Lower lobe of right lung (tissue), 2 donors: ENCODE measurements around the gene CNOT9. TPM values are rescaled to one million over a fixed set of nuclear protein-coding genes. Genes with fewer than 3 reads are reported as not detected.

Experiments
- ATAC-seq, 2 donors: fragments of 200-7000 bp; cut with Tn5 transposase; one replicate each; pipeline ENCODE4 v1.9.1; 2020 to 2022; ENCODE audit warnings: mild to moderate bottlenecking in 2 of 2, moderate library complexity in 2 of 2
- DNase-seq: peaks from one replicate; pipeline ENCODE4 v3.0.0-alpha.2; 2020
- H3K27ac ChIP-seq: fragments of 200-600 bp; one replicate; pipeline ENCODE4 v1.8.0; 2022
- H3K27me3 ChIP-seq: fragments of 200-600 bp; one replicate; pipeline ENCODE4 v1.8.0; 2022; ENCODE audit warnings: low read depth
- H3K36me3 ChIP-seq: fragments of 200-600 bp; one replicate; pipeline ENCODE4 v1.8.0; 2022; ENCODE audit warnings: mild to moderate bottlenecking
- H3K4me1 ChIP-seq: fragments of 200-600 bp; one replicate; pipeline ENCODE4 v1.8.0; 2022
- H3K4me3 ChIP-seq: fragments of 200-600 bp; one replicate; pipeline ENCODE4 v1.8.0; 2022; ENCODE audit warnings: mild to moderate bottlenecking
- H3K9me3 ChIP-seq: fragments of 200-600 bp; one replicate; pipeline ENCODE4 v1.8.0; 2022
- intact Hi-C: fragments of 100-400 bp; cut with DNase I; formaldehyde crosslinking; loops from one replicate; pipeline ENCODE4 v1.11.0; 2022
- total RNA-seq: library from RNA; stranded (reverse); fragmentation: NEBNext Ultra II Directional; extraction: Animal tissue kit (Norgen Biotek cat#: 25700); gene quantifications from one replicate; pipeline ENCODE4 v1.2.1, GENCODE V29; 2021
- TF ChIP-seq, protein P1 (sequence below): fragments of 200-600 bp; IDR thresholded peaks from one replicate; pipeline ENCODE4 v1.8.0; 2022; ENCODE audit warnings: antibody characterized with exemption, mild to moderate bottlenecking
- donor health status: DM: no; HTN: yes; CAD: no; lungs with severe emphysema.

The CNOT9 gene
- total RNA-seq, 1 donor from 2014 or later, result 31.5 TPM

GRCh38 chr2:218555527-218555926, 13.1 kb upstream of the CNOT9 start:
- H3K9me3 ChIP-seq, result no peaks in the 10 kb centered on the region
- no peaks in the 10 kb centered on the region for H3K4me1 ChIP-seq
- no peak overlapping the region for H3K4me3 ChIP-seq
- no peak for DNase-seq
- TF ChIP-seq, protein P1, sequence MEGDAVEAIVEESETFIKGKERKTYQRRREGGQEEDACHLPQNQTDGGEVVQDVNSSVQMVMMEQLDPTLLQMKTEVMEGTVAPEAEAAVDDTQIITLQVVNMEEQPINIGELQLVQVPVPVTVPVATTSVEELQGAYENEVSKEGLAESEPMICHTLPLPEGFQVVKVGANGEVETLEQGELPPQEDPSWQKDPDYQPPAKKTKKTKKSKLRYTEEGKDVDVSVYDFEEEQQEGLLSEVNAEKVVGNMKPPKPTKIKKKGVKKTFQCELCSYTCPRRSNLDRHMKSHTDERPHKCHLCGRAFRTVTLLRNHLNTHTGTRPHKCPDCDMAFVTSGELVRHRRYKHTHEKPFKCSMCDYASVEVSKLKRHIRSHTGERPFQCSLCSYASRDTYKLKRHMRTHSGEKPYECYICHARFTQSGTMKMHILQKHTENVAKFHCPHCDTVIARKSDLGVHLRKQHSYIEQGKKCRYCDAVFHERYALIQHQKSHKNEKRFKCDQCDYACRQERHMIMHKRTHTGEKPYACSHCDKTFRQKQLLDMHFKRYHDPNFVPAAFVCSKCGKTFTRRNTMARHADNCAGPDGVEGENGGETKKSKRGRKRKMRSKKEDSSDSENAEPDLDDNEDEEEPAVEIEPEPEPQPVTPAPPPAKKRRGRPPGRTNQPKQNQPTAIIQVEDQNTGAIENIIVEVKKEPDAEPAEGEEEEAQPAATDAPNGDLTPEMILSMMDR, result no peak
- intact Hi-C loops, result no loop called here
- H3K27me3 ChIP-seq, result no peaks in the 10 kb centered on the region
- H3K27ac ChIP-seq, result no peak overlapping the region
- no peak for ATAC-seq
- H3K36me3 ChIP-seq, result peaks cover 83% of the 10 kb centered on the region

DNA sequence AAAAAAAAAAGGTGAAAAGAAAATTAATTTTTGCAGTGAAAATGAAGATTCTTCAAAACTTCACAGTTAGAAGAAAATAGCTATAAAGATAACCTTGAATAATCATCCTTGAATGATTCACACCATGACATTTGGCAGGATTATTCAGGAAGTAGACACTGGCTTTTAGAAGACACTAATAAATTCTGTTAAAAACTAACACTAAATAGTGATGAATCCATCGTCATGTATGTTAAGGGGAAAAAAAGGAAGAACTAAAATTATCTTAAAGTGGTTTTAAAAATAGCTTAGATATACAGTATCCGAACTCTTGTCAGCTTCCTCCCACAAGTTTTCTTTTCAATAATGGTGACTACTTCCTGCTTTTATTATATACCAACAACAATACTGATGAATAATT, 10.7 kb upstream of the CNOT9 start:
- no peak overlapping the region for H3K4me3 ChIP-seq
- TF ChIP-seq, protein P1, result no peak
- no peak overlapping the region for H3K27ac ChIP-seq
- no peaks in the 10 kb centered on the region for H3K27me3 ChIP-seq
- ATAC-seq, result no peak
- peaks cover 78% of the 10 kb centered on the region for H3K36me3 ChIP-seq
- intact Hi-C loops, result no loop called here
- H3K4me1 ChIP-seq, result no peaks in the 10 kb centered on the region
- H3K9me3 ChIP-seq, result no peaks in the 10 kb centered on the region
- no peak for DNase-seq

DNA sequence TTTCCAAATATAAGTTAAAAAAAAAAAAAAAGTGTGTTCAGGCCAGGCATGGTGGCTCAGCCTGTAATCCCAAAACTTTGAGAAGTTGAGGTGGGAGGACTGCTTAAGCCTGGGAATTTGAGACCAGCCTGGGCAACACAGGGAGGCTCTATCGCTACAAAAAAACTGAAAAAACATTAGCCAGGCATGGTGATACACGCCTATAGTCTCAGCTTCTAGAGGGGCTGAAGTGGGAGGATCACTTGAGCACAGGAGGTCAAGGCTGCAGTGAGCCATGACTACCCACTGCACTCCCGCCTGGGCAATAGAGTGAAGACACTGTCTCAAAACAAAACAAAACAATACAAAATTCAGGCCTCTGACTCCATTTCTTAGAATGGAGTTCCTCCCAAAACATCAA, 9.7 kb upstream of the CNOT9 start:
- H3K27me3 ChIP-seq, result no peaks in the 10 kb centered on the region
- H3K4me1 ChIP-seq, result no peaks in the 10 kb centered on the region
- no peak overlapping the region for H3K27ac ChIP-seq
- H3K4me3 ChIP-seq, result no peak overlapping the region
- no peaks in the 10 kb centered on the region for H3K9me3 ChIP-seq
- peaks cover 68% of the 10 kb centered on the region for H3K36me3 ChIP-seq
- TF ChIP-seq, protein P1, result no peak
- DNase-seq (no peak), ATAC-seq (no peak)
- intact Hi-C loops, result no loop called here

DNA sequence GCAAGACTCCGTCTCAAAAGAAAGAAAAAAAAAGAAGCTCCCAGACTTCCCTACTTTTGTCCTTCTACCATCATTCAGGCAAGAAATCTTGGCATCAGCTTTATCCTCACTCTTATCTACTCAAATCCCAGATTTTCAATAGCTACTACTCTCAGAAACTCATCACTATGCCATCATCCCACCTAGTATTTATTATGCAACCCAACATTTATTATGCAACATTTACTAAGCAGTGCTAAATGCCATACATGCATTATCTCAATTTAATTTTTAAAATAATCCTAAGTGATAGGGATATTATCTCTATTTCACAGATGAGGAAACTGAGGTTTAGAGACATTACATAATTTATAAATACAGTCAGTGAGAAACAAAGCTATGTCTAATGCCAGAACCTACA, 4.6 kb upstream of the CNOT9 start:
- peaks cover 34% of the 10 kb centered on the region for H3K36me3 ChIP-seq
- ATAC-seq (no peak), DNase-seq (no peak)
- intact Hi-C loops, result no loop called here
- no peaks in the 10 kb centered on the region for H3K27me3 ChIP-seq
- peaks cover 17% of the 10 kb centered on the region for H3K4me1 ChIP-seq
- TF ChIP-seq, protein P1, result no peak
- no peak overlapping the region for H3K27ac ChIP-seq
- H3K4me3 ChIP-seq, result no peak overlapping the region
- no peaks in the 10 kb centered on the region for H3K9me3 ChIP-seq

- H3K4me3 ChIP-seq, result no peak overlapping the region
- no peaks in the 10 kb centered on the region for H3K27me3 ChIP-seq
- TF ChIP-seq, protein P1, result no peak
- DNase-seq, result no peak
- intact Hi-C loops, result no loop called here
- no peak overlapping the region for H3K27ac ChIP-seq
- peaks cover 12% of the 10 kb centered on the region for H3K36me3 ChIP-seq
- no peaks in the 10 kb centered on the region for H3K9me3 ChIP-seq
- H3K4me1 ChIP-seq, result peaks cover 38% of the 10 kb centered on the region
- ATAC-seq, result no peak
These were observed 2.3 kb upstream of the CNOT9 start for GRCh38 chr2:218566296-218566695.

- Histone ChIP-seq H3K36me3 (peaks cover 9% of the 10 kb centered on the region), H3K4me3 (peak overlapping the region; percentile 94), H3K9me3 (no peaks in the 10 kb centered on the region), H3K27me3 (no peaks in the 10 kb centered on the region), H3K4me1 (peaks cover 40% of the 10 kb centered on the region), H3K27ac (peak overlapping the region; percentile 90)
- intact Hi-C loops, result no loop called here
- peak; percentile 69 to 73 for ATAC-seq
- no peak for DNase-seq
- TF ChIP-seq, protein P1, result no peak
These were observed 846 bp upstream of the CNOT9 start for GRCh38 chr2:218567797-218568189.
